OCI-LY1 (cell line): Measurements from ENCODE around the gene TAOK1.

ENCODE experiments used
- H2AFZ ChIP-seq: fragments of 200-600 bp; sonication (generic), shearing (Covaris generic); 2 replicates; pipeline ENCODE4 v1.6.0; 2014; ENCODE audit warnings: antibody characterized with exemption, mild to moderate bottlenecking, low read length
- H3F3A ChIP-seq: fragments of 200-600 bp; sonication (generic), shearing (Covaris generic); 2 replicates; pipeline ENCODE4 v1.6.0; 2014; ENCODE audit warnings: mild to moderate bottlenecking, antibody characterized with exemption, low read length, moderate library complexity; ENCODE audit not compliant: insufficient read depth
- H3K27ac ChIP-seq: fragments of 200-600 bp; sonication (generic); 2 replicates; pipeline ENCODE4 v1.5.1; 2014; ENCODE audit warnings: low read length, mixed run types, mild to moderate bottlenecking, low read depth; ENCODE audit not compliant: poor library complexity, severe bottlenecking
- H3K27me3 ChIP-seq: fragments of 200-600 bp; sonication (generic); 2 replicates; pipeline ENCODE4 v1.6.0; 2014; ENCODE audit warnings: antibody characterized with exemption, mild to moderate bottlenecking, low read length, moderate library complexity; ENCODE audit not compliant: insufficient read depth
- H3K36me3 ChIP-seq: fragments of 200-600 bp; sonication (generic); 2 replicates; pipeline ENCODE4 v1.6.1; 2014; ENCODE audit warnings: mild to moderate bottlenecking, antibody characterized with exemption, low read length, moderate library complexity, mixed read lengths; ENCODE audit not compliant: insufficient read depth
- H3K4me1 ChIP-seq: fragments of 200-600 bp; sonication (generic); 2 replicates; pipeline ENCODE4 v1.5.1; 2014; ENCODE audit warnings: mild to moderate bottlenecking, low read length, moderate library complexity; ENCODE audit not compliant: insufficient read depth, severe bottlenecking
- H3K4me2 ChIP-seq: fragments of 200-600 bp; sonication (generic), shearing (Covaris generic); 2 replicates; pipeline ENCODE4 v1.6.1; 2014; ENCODE audit warnings: low read length
- H3K4me3 ChIP-seq: fragments of 200-600 bp; sonication (generic); 2 replicates; pipeline ENCODE4 v1.5.1; 2014; ENCODE audit warnings: low read length, low read depth, mild to moderate bottlenecking, mixed read lengths; ENCODE audit not compliant: poor library complexity, severe bottlenecking
- H3K79me2 ChIP-seq: fragments of 200-600 bp; shearing (Covaris generic); 2 replicates; pipeline ENCODE4 v1.6.1; 2016; ENCODE audit warnings: mixed run types, low read length, mixed read lengths; ENCODE audit not compliant: insufficient read depth
- H3K9ac ChIP-seq: fragments of 200-600 bp; sonication (generic), shearing (Covaris generic); 2 replicates; pipeline ENCODE4 v1.6.1; 2014; ENCODE audit warnings: mild to moderate bottlenecking, low read length, mixed read lengths
- H3K9me2 ChIP-seq: fragments of 200-600 bp; sonication (generic), shearing (Covaris generic); 2 replicates; pipeline ENCODE4 v1.6.1; 2014; ENCODE audit warnings: low read depth, mild to moderate bottlenecking, low read length, mixed read lengths
- H3K9me3 ChIP-seq: fragments of 200-600 bp; shearing (Covaris generic); 2 replicates; pipeline ENCODE4 v1.6.1; 2014; ENCODE audit warnings: low read length, mixed read lengths
- H4K20me1 ChIP-seq: fragments of 200-600 bp; sonication (generic), shearing (Covaris generic); 2 replicates; pipeline ENCODE4 v1.6.0; 2016; ENCODE audit warnings: mild to moderate bottlenecking, low read length; ENCODE audit not compliant: insufficient read depth
- CTCF ChIP-seq: fragments of 200-600 bp; sonication (generic), shearing (Covaris generic); IDR thresholded peaks from 2 replicates; pipeline ENCODE4 v1.5.1; 2017; ENCODE audit warnings: mild to moderate bottlenecking, antibody characterized with exemption, low read length, moderate library complexity, mixed read lengths
- EZH2 ChIP-seq: fragments of 200-600 bp; sonication (generic), shearing (Covaris generic); IDR thresholded peaks from 2 replicates; pipeline ENCODE4 v1.8.0; 2017; ENCODE audit warnings: borderline replicate concordance, mixed run types, mild to moderate bottlenecking, antibody characterized with exemption, low read length, moderate library complexity, mixed read lengths

TAOK1 gene

GRCh38 chr17:29430275-29430674 lies 40.1 kb downstream of the TAOK1 start:
- no peaks in the 10 kb centered on the region for H3K27me3 ChIP-seq
- H3K4me3 ChIP-seq = no peak overlapping the region
- no peaks in the 10 kb centered on the region for H3F3A ChIP-seq
- peaks cover 44% of the 10 kb centered on the region for H3K79me2 ChIP-seq
- no peak overlapping the region for H3K9ac ChIP-seq
- peaks cover 12% of the 10 kb centered on the region for H3K4me1 ChIP-seq
- no peak overlapping the region for H3K4me2 ChIP-seq
- H3K36me3 ChIP-seq = peaks cover 4% of the 10 kb centered on the region; the same call in 1 of the 2 replicates
- H3K9me3 ChIP-seq = no peaks in the 10 kb centered on the region
- no peak overlapping the region for H3K27ac ChIP-seq
- TF ChIP-seq CTCF (no peak), EZH2 (no peak)
- no peak overlapping the region for H2AFZ ChIP-seq
- no peaks in the 10 kb centered on the region for H4K20me1 ChIP-seq
- no peaks in the 10 kb centered on the region for H3K9me2 ChIP-seq

GRCh38 chr17:29433541-29433940 lies 43.4 kb downstream of the TAOK1 start:
- peaks cover 44% of the 10 kb centered on the region for H3K79me2 ChIP-seq

GRCh38 chr17:29434550-29434949 lies 44.4 kb downstream of the TAOK1 start:
- Histone ChIP-seq H3K4me2 (no peak overlapping the region), H4K20me1 (no peaks in the 10 kb centered on the region), H2AFZ (no peak overlapping the region), H3K4me1 (peaks cover 12% of the 10 kb centered on the region), H3K27ac (no peak overlapping the region), H3K79me2 (peaks cover 40% of the 10 kb centered on the region), H3K36me3 (0 out of 2 replicates have a peak, but pooled peaks cover 6% of the 10 kb centered on the region), H3K4me3 (no peak overlapping the region), H3K9ac (no peak overlapping the region), H3K9me2 (no peaks in the 10 kb centered on the region), H3F3A (no peaks in the 10 kb centered on the region), H3K9me3 (no peaks in the 10 kb centered on the region), H3K27me3 (no peaks in the 10 kb centered on the region)
- TF ChIP-seq EZH2 (no peak), CTCF (no peak)

More at GRCh38 chr17:29433541-29433940, 43.4 kb downstream of the TAOK1 start:
- H4K20me1 ChIP-seq = no peaks in the 10 kb centered on the region
- H3K36me3 ChIP-seq = peaks cover 4% of the 10 kb centered on the region; the same call in 1 of the 2 replicates
- no peak for TF ChIP-seq EZH2
- H2AFZ ChIP-seq = no peak overlapping the region
- H3F3A ChIP-seq = no peaks in the 10 kb centered on the region
- no peak overlapping the region for H3K4me3 ChIP-seq
- no peaks in the 10 kb centered on the region for H3K9me2 ChIP-seq
- no peak overlapping the region for H3K9ac ChIP-seq
- no peaks in the 10 kb centered on the region for H3K9me3 ChIP-seq
- peak overlapping the region; percentile 7; the same call in 1 of the 2 replicates for H3K4me2 ChIP-seq
- peaks cover 12% of the 10 kb centered on the region for H3K4me1 ChIP-seq
- no peaks in the 10 kb centered on the region for H3K27me3 ChIP-seq
- H3K27ac ChIP-seq = peak overlapping the region; percentile 39

- Histone ChIP-seq H3K79me2 (peaks cover 80% of the 10 kb centered on the region), H4K20me1 (no peaks in the 10 kb centered on the region), H3K9me3 (no peaks in the 10 kb centered on the region), H3K4me1 (peaks cover 27% of the 10 kb centered on the region), H3K27ac (no peak overlapping the region), H3K27me3 (no peaks in the 10 kb centered on the region), H3K36me3 (peaks cover 15% of the 10 kb centered on the region; the same call in 1 of the 2 replicates), H3K9me2 (no peaks in the 10 kb centered on the region), H3K4me3 (no peak overlapping the region), H3F3A (no peaks in the 10 kb centered on the region), H2AFZ (no peak overlapping the region), H3K4me2 (no peak overlapping the region), H3K9ac (no peak overlapping the region)
- TF ChIP-seq EZH2 (no peak), CTCF (no peak)
Measured at GRCh38 chr17:29442451-29442850, 52.3 kb downstream of the TAOK1 start.
